SK-N-SH (cell line): ENCODE data around the gene GALK1. TPM values are rescaled to one million over a fixed set of nuclear protein-coding genes. Genes with fewer than 3 reads are reported as not detected.

ENCODE experiments used
- CTCF ChIA-PET: fragments of 300-600, 350-600 bp; formaldehyde crosslinking; extraction: SDS; loops from one replicate; lab custom pipeline; 2021; lab: Yijun Ruan, JAX
- POLR2A ChIA-PET: fragments of 350-600 bp; sonication (Branson Sonifier 250); formaldehyde crosslinking; extraction: SDS; loops from one replicate; lab custom pipeline; 2020; ENCODE audit warnings: antibody characterized with exemption, inconsistent platforms; lab: Yijun Ruan, JAX
- DNase-seq: peaks from one replicate; pipeline ENCODE4 v3.0.0; 2012
- H2AFZ ChIP-seq: fragments of 200-600 bp; sonication (generic); 2 replicates; pipeline ENCODE4 v1.8.1; 2016; ENCODE audit warnings: antibody characterized with exemption, mild to moderate bottlenecking, low read depth
- H3F3A ChIP-seq: fragments of 200-600 bp; sonication (generic); replicated peaks from 2 replicates; pipeline ENCODE3; 2016; ENCODE audit warnings: antibody characterized with exemption, mild to moderate bottlenecking; ENCODE audit not compliant: insufficient read depth
- H3K27ac ChIP-seq, 2 experiments: fragments of 200-500 bp in 1 of 2; fragments of 200-600 bp in 1 of 2; sonication (Bioruptor generic) in 1 of 2; sonication (generic), shearing (Covaris generic) in 1 of 2; 2 replicates each; pipeline versions ENCODE4 v1.5.1 to v1.6.1; 2014 to 2016; ENCODE audit warnings: low read depth in 2 of 2, inconsistent platforms in 1 of 2, low read length in 1 of 2, mild to moderate bottlenecking in 1 of 2, mixed read lengths in 1 of 2
- H3K27me3 ChIP-seq: fragments of 200-600 bp; sonication (generic), shearing (Covaris generic); 2 replicates; pipeline ENCODE4 v1.6.1; 2016; ENCODE audit warnings: mixed run types; ENCODE audit not compliant: insufficient read depth
- H3K36me3 ChIP-seq, 2 experiments: fragments of 200-500 bp in 1 of 2; fragments of 200-600 bp in 1 of 2; sonication (Bioruptor generic) in 1 of 2; sonication (generic) in 1 of 2; replicated peaks in 1 of 2; 2 replicates each; pipeline versions ENCODE3 to v1.5.1; 2014 to 2016; ENCODE audit warnings: low read length in 1 of 2, mild to moderate bottlenecking in 1 of 2; ENCODE audit not compliant: insufficient read depth in 2 of 2, control insufficient read depth in 1 of 2
- H3K4me1 ChIP-seq, 2 experiments: fragments of 200-500 bp in 1 of 2; fragments of 200-600 bp in 1 of 2; sonication (Bioruptor generic) in 1 of 2; sonication (generic), shearing (Covaris generic) in 1 of 2; 2 replicates each; pipeline versions ENCODE4 v1.5.1 to v1.6.1; 2014 to 2016; ENCODE audit warnings: low read depth in 1 of 2, low read length in 1 of 2, mixed run types in 1 of 2; ENCODE audit not compliant: insufficient read depth in 2 of 2, control insufficient read depth in 1 of 2
- H3K4me2 ChIP-seq: fragments of 200-600 bp; sonication (generic), shearing (Covaris generic); 2 replicates; pipeline ENCODE4 v1.6.1; 2017; ENCODE audit warnings: mixed run types
- H3K4me3 ChIP-seq, 2 experiments: fragments of 200-500 bp in 1 of 2; fragments of 200-600 bp in 1 of 2; sonication (Bioruptor generic) in 1 of 2; sonication (generic), shearing (Covaris generic) in 1 of 2; 2 replicates each; pipeline versions ENCODE4 v1.5.1 to v1.8.1; 2014 to 2016; ENCODE audit warnings: low read depth in 2 of 2, inconsistent platforms in 1 of 2, low read length in 1 of 2, mild to moderate bottlenecking in 1 of 2, mixed read lengths in 1 of 2, moderate library complexity in 1 of 2
- H3K79me2 ChIP-seq: fragments of 200-600 bp; sonication (generic); 2 replicates; pipeline ENCODE4 v1.8.1; 2017; ENCODE audit warnings: mild to moderate bottlenecking; ENCODE audit not compliant: insufficient read depth
- H3K9ac ChIP-seq: fragments of 200-600 bp; sonication (generic); 2 replicates; pipeline ENCODE4 v1.6.1; 2017; ENCODE audit warnings: mixed run types
- H3K9me2 ChIP-seq: fragments of 200-600 bp; sonication (generic); 2 replicates; pipeline ENCODE4 v1.6.1; 2017; ENCODE audit warnings: mixed run types
- H3K9me3 ChIP-seq: fragments of 200-600 bp; sonication (generic); 2 replicates; pipeline ENCODE4 v1.6.1; 2017; ENCODE audit warnings: mixed run types, mild to moderate bottlenecking, moderate library complexity
- H4K20me1 ChIP-seq: fragments of 200-600 bp; sonication (generic); 2 replicates; pipeline ENCODE4 v1.6.1; 2017; ENCODE audit warnings: mild to moderate bottlenecking, mixed run types; ENCODE audit not compliant: insufficient read depth
- ELF1 ChIP-seq: IDR thresholded peaks from 2 replicates; pipeline ENCODE4 v1.4.0; 2012
- EZH2phosphoT487 ChIP-seq: fragments of 200-600 bp; sonication (generic); IDR thresholded peaks from 2 replicates; pipeline ENCODE4 v1.6.1; 2017; ENCODE audit warnings: low read depth, mixed run types, mild to moderate bottlenecking, antibody characterized with exemption, moderate library complexity, borderline replicate concordance
- FOSL2 ChIP-seq: IDR thresholded peaks from 2 replicates; pipeline ENCODE4 v1.4.0; 2012; ENCODE audit warnings: low read depth, mild to moderate bottlenecking, moderate library complexity, borderline replicate concordance
- GATA2 ChIP-seq: sonication (generic); formaldehyde crosslinking; IDR thresholded peaks from 2 replicates; pipeline ENCODE4 v1.5.0; 2020; ENCODE audit warnings: mild to moderate bottlenecking, missing genetic modification reagents
- JUND ChIP-seq: IDR thresholded peaks from 2 replicates; pipeline ENCODE4 v1.4.0; 2012
- RAD21 ChIP-seq: IDR thresholded peaks from 2 replicates; pipeline ENCODE4 v1.6.1; 2012; ENCODE audit warnings: mild to moderate bottlenecking, low read length
- REST ChIP-seq: IDR thresholded peaks from 2 replicates; pipeline ENCODE4 v1.6.1; 2012; ENCODE audit warnings: mild to moderate bottlenecking, low read depth, low read length, moderate library complexity
- RXRA ChIP-seq: IDR thresholded peaks from 2 replicates; pipeline ENCODE4 v1.4.0; 2012; ENCODE audit warnings: low read depth, mild to moderate bottlenecking, borderline replicate concordance
- SIN3A ChIP-seq: IDR thresholded peaks from 2 replicates; pipeline ENCODE4 v1.6.1; 2012; ENCODE audit warnings: low read depth, mild to moderate bottlenecking, low read length, moderate library complexity, borderline replicate concordance
- SMC3 ChIP-seq: IDR thresholded peaks from 2 replicates; pipeline ENCODE4 v1.6.1; 2012; ENCODE audit warnings: low read depth, low read length, improper control_type of control experiment
- TAF1 ChIP-seq: IDR thresholded peaks from 2 replicates; pipeline ENCODE4 v1.6.1; 2012; ENCODE audit warnings: low read depth, mild to moderate bottlenecking, low read length, moderate library complexity, borderline replicate concordance
- TEAD4 ChIP-seq: IDR thresholded peaks from 2 replicates; pipeline ENCODE4 v1.4.0; 2012; ENCODE audit warnings: mild to moderate bottlenecking, borderline replicate concordance; ENCODE audit not compliant: insufficient read depth
- WGBS: methylation state at CpG from one replicate; pipeline ENCODE4 v1.1.6; 2017; ENCODE audit warnings: low lambda C conversion rate; 5-methylcytosine and 5-hydroxymethylcytosine counted together
- polyA plus RNA-seq, 3 experiments: library from polyadenylated mRNA; depleted of rRNA; stranded (reverse); fragments of >200 nt; gene quantifications; 2 replicates each; pipeline ENCODE4 v1.2.3, GENCODE V29; 2012
- TF ChIP-seq, protein P1 (sequence below): fragments of 150-350 bp; IDR thresholded peaks from 2 replicates; pipeline ENCODE4 v1.6.1; 2016; ENCODE audit warnings: mild to moderate bottlenecking, low read depth, low read length

The GALK1 gene
- polyA plus RNA-seq, 1 of the 3 experiments (the other 2 are of a cell fraction) = 36.5 TPM

DNA sequence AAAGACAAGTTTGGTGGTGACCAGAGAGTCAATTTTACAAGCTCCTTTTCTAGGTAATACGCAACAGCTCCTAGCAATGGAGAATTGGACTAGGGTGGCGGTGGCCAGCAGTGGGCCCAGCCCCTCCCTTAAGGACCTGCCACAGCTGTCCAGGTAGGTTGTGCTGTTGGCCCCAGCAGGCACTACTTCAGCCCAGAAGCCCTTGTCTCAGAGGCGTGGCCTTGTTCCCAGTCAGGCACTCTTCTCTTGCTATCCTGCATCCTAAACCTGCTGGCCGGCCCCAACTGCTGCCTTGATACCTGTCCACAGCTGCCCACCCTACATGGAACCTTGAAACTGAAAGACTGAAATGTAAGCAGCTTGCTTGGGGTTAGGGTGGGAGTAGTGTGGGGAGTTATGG lies 989 bp upstream of the GALK1 start:
- ChIA-PET POLR2A (interaction anchor here (1.0 to 8.4 kb wide), 7 partner anchors 9 to 61 kb away, joined by 4 to 161 read pairs (median 10); partner anchors contain the start of gene UNK), CTCF (interaction anchor here (1.0 to 31.4 kb wide), 15 partner anchors 9 to 176 kb away, joined by 3 to 1370 read pairs (median 15); partner anchors contain the start of genes SMIM5, TRIM65, UNC13D and UNK)
- H3K9ac ChIP-seq = no peak overlapping the region
- peak; percentile 17 for DNase-seq
- no peaks in the 10 kb centered on the region for H3K9me3 ChIP-seq
- H4K20me1 ChIP-seq = no peaks in the 10 kb centered on the region
- H3K27ac ChIP-seq = no peak overlapping the region
- no peaks in the 10 kb centered on the region for H3K9me2 ChIP-seq
- no peak overlapping the region for H3K4me2 ChIP-seq
- peaks cover 8 to 19% of the 10 kb centered on the region in 2 experiments; a peak in 2 of 4 replicates for H3K4me1 ChIP-seq
- H3K4me3 ChIP-seq = no peak overlapping the region
- WGBS = 93% methylated on average over 4 of the region's 4 CpGs
- peaks cover 0 to 3% of the 10 kb centered on the region in 2 experiments for H3K36me3 ChIP-seq
- no peaks in the 10 kb centered on the region for H3K27me3 ChIP-seq
- no peak for TF ChIP-seq TAF1
- TF ChIP-seq GATA2 = no peak
- TF ChIP-seq JUND = no peak
- no peak for TF ChIP-seq EZH2phosphoT487
- TF ChIP-seq RAD21 = no peak
- no peak for TF ChIP-seq ELF1
- TF ChIP-seq, protein P1, sequence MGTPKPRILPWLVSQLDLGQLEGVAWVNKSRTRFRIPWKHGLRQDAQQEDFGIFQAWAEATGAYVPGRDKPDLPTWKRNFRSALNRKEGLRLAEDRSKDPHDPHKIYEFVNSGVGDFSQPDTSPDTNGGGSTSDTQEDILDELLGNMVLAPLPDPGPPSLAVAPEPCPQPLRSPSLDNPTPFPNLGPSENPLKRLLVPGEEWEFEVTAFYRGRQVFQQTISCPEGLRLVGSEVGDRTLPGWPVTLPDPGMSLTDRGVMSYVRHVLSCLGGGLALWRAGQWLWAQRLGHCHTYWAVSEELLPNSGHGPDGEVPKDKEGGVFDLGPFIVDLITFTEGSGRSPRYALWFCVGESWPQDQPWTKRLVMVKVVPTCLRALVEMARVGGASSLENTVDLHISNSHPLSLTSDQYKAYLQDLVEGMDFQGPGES = no peak
- no peak for TF ChIP-seq REST
- no peak for TF ChIP-seq SMC3
- no peak for TF ChIP-seq SIN3A
- TF ChIP-seq FOSL2 = no peak
- no peak for TF ChIP-seq RXRA
- TF ChIP-seq TEAD4 = no peak
- H2AFZ ChIP-seq = no peak overlapping the region
- peaks cover 20% of the 10 kb centered on the region for H3F3A ChIP-seq
- no peaks in the 10 kb centered on the region for H3K79me2 ChIP-seq
